Measurements from ENCODE around the gene KRT85.

The KRT85 gene

DNA sequence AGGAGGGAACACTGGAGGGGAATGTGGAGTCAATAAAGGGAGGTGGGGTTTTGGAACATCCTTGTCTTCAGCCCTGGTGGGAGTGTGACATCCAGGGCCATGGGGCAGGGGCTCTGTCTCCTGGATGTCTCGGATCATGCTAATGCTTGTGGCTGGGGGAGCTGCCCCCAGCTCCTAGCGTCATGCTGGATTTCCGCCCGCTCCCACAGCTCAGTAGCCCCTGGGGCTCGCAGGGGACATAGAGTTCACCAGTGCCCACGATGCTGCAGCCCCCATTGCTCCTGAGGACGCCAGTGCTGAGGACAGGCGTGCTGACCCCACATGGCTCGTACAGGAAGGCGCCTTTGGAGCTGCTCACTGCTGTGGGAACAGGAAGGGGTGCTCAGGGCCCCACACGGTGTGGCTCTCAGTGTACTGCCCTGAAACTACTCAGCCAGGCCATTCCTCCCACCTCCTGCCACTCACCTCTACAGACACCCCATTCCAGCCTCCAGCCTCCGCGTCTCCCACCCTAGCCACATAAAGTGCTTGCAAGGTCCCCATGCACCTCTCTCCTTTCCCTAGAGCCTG lies 27.6 kb upstream of the KRT85 start:
- no peak for DNase-seq

DNA sequence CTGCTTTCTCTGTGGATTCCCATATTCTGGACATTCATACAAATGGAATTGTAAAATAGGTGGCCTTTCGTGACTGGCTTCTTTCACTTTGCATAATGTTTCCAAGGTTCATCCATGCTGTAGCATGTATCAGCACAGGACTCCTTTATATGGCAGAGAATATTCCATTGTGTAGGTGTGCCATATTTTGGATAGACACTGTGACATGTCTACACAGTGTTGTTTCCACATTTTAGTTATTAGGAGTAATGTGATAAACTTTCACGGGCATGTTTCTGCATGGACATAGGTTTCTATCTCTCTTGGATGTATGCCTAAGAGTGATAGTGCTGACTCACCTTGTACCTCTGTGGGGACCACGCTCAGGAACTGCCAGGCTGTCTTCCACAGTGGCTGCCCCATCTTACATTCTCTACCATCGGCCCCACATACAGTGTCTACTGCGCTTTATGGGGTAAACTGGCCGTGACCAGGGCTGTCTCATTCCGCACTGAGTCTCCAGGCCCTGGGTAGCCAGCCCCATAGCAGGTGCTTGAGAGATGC lies 25.3 kb upstream of the KRT85 start:
- DNase-seq, result no peak

DNA sequence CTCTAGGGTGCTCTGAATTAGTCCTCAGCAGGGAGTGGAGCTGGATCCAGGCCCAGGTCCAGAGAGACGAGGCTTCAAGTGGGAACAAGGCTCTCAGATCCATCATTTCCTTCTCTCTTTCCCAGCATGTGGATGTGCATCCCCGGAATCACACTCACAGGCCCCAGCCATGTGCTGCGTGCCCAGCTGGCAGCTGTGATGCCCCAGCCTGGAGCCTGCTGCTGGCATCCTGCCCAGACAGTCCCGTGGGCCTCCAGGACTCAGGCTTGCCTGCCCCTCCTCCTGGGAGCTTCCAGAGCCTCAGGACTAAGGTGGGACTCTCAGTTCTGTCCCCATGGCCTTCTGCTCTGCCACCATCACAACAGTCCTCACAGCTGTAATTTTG lies 24.3 kb upstream of the KRT85 start:
- DNase-seq, result peak; percentile 60

DNA sequence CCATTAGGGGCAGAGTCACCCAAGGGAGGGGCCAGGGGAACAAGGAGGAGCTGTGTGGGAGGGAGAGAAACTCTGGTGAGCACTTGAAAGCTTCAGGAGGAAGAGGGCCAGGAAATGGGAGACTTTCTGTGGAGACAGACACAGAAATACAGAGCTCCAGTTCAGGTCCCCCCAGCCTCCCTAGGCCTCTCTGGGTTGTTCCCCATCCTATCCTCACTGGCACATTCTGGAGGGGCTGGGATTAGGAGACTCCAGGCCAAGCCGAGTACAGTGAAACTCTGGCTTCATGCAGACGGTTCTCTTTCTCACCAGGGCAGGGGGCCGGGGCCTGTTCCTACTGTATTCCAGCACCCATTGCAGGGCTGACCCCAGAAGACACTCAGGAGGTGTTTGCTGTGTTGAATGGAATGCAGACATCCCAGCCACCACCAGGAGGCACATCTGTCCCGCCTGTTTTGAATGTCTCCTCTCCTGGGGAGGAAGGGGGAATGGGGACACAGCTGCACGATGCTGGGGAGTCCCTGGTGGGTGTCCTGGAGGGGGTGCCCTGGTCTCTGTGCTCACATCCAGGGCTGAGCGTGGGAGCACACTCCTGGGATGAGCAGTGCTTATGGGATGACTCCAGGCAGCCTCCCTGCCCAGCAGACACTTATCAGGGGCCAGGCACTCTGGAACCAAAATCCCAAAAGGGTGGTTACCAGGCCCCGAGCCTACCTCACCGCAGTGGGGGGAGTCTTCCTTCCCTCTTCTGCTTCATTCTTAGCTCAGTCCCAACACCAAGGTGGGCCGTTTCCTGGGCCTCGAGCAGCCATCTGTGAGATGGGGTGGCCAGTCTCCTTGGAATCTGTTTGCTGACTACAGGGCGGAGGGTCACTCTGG lies 23.7 kb upstream of the KRT85 start:
- DNase-seq, result no peak

DNA sequence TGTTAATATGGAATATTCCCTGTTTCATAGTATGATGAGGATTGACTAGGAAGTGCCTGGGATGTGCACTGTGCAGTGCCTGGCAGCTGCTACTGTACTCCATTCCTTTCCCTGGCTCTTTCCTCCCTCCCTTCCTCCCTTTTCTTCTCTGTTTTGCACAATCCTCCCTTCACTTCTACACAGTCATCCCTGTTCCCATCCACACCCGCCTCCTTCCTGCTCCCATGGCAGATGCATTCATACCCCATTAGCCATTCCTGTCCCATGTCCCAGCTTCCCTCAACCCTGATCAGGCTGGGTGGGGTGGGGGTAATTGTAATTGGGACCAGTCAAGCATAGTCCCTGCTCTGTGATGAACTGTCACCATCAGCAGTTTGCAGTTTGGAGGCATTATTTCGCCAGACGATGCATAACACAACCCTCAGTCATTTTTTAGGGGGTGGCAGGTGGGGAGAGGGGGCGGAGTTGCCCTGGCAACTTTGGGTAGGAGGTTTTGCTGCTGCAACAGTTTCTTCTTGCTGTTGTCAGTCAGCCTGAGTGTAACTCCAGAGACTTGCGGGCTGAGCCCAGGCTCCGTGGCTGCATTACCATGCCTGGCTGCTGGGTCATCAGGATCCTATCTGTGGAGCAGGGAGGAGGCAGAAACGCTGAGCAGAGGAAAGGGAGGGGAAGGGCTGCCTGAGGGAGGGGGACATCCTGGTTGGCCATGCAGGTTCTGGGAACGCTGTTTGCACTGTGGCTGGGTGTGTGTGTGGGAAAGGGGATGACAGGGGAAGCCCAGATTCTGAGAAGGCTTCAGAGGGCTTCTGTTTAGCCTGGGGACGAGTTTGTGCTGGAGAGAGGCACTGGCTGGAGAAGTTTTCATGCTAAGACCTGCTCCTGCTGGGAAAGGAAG lies 22.3 kb upstream of the KRT85 start:
- no peak for DNase-seq

DNA sequence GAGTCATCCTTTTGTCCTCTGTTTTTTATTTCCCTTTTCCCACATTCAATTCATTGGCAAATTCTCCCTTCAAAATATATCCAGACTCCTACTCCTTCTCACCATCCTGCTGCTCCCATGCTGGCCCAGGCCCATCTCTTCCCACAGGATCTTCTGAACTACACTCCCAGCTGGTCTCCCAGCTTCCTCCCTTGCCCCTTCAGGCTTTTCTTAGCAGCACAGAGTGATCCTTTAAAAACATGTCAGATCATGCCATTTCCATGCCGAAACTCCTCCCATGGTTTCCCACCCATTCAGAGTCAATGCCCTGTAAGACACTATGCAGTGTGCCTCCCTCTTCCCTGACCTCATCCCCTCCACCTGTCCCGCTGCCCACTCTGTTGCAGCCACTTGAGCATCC lies 20.6 kb upstream of the KRT85 start:
- no peak for DNase-seq

DNA sequence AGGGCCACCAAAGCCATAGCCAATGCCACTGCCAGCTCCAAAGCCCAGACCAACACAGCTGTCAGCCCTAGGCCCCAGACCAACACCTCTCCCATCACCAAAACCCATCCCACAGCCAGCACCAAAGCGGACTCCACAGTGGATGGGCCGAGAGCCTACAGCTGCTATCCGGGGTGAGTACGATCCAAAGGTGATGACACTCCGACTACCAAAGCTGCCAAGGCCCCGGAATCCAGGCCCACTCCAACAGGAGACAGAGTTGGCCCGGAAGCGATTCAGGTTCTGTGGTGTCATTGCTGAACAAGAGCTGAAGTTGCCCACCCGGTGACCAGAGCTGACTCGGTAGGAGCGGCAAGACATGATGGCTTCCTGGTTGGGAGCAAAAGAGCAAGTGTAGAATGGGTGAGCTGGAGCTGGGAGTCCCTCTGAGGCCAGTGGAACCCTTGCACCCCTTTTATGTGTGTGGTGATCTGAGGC lies 18.0 kb upstream of the KRT85 start, which contains the start of gene KRT84:
KRT84 (minus strand) TSS at position 427 of the 477 bp plus-strand sequence; CDS start at position 360, 67 bp downstream.
- DNase-seq, result no peak

DNA sequence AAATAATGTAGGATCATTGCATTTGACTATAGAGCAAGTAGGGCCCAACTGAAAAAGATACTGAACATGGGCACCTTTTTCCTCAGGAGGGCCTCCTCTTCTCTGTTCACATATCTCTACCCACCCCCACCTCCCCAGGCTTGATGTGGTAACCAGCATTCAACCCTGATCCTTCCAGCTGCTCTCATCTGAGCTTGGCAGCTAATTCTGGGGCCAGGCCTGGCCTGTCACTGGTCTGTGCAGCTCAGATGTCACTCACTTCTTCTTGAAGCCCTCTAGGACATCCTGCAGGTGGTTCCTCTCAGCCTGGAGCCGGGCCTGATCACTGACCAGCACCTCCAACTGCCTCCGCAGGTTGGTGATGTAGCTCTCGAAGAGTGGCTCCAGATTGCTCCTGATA lies 16.1 kb upstream of the KRT85 start:
- DNase-seq, result no peak

DNA sequence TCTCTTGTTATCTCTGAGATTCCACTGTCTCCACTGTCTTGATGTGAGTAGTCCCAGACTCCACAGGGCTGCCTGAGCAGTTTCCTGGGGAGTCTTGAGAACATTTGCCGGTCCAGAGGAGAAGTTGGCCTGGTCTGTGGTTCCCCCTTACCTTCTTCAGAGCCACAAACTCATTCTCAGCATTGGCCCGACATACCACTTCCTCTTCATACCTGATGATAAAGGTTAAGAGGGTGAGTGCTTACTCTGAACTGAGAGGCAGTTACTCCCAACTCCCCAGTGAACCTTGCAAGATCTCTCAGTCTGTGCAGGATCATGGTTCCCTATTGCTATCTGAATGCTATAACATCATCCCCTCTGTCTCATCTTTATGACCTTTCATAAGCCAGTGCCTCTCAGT lies 15.6 kb upstream of the KRT85 start:
- DNase-seq, result no peak

DNA sequence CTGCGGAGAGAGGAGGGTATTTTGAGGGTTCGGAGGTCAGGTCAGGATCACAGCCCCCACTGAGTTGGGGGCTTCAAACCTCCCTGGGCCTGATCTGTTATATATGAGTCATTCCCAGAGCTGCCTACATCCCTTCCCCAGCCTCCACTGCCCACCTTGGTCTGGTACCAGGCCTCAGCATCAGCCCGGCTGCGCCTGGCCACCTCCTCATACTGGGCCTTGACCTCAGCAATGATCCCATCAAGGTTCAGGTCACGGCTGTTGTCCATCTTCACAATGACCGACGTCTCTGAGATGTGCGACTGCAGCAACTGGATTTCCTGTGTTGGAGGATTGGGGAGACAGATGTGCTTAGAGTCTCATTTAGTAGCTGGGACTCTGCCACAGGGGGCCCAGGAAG lies 13.9 kb upstream of the KRT85 start:
- DNase-seq, result no peak

DNA sequence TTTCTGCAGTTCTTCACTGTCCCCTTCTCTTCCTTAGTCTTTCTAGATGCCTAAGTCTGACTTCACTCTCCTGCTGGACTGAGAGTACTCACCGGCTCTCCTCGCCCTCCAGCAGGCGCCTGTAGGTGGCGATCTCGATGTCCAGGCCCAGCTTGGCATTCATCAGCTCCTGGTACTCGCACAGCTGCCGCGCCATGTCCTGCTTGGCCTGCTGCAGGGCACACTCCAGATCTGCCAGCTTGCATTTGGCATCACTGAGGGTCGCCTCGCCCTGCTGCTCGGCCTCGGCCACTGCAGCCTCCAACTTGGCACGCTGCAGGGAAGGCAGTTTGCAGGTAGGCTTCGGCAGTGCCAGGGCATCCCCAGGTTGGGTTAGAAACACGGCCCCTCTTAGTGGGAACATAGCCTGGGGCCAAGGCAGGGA lies 13.0 kb upstream of the KRT85 start:
- no peak for DNase-seq

DNA sequence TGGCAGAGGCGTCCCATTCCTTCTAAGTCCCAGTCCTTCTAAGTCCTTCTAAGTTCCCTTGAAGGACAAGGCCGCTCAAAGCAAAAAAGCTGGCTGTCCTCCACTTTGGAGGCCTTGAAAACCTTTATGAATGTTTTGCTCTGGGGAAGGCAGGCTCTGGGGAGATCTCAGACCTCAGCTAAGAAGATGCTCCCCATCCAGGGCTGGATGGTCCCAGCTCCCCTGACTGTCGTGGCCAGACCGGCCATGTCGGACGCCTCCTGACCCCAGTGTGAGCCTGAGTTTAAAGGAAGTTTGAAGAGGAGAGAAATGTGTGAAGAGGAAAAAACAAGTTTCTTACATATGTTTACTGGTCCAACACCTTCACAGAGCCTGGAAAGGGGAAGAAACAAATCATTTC lies 12.3 kb upstream of the KRT85 start:
- DNase-seq, result no peak

DNA sequence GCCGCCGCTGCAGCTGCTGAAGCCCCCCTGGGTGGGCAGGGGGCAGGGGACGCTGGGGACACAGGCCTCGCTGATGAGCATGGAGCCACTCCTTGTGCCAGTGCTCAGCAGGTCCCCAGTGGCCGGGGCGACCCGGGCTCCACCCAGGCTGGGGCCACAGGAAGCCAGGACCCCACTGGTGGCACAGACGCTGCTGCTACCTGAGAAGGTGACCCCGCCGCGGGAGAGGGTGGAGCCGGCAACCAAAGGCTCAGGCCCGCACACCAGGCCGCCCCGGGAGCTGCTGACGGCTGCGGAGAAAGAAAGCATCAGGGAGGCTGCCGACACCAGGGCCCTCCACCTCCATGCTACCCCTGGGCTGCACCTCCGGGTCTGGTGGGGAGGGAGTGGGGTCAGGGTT lies 10.8 kb upstream of the KRT85 start:
- DNase-seq, result no peak

DNA sequence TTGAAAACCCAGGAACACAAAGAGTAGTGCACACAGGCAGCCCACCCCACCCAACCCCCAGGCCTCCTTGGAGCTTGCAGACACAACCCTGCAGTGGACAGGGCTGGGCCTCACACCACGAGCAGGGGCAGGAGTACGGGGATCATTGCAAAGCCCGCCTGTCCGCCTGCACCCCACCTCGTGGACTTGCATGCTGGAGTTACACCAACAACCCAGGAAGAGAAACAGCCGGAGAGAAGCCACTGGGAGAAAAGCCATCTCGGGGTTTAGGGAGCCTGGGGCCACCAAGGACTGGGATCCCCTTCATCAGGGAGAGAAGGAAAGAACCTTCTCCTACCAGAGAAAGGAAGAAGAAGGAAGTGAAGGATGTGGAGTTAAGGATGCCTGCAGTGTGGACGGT lies 10.0 kb upstream of the KRT85 start:
- no peak for DNase-seq

DNA sequence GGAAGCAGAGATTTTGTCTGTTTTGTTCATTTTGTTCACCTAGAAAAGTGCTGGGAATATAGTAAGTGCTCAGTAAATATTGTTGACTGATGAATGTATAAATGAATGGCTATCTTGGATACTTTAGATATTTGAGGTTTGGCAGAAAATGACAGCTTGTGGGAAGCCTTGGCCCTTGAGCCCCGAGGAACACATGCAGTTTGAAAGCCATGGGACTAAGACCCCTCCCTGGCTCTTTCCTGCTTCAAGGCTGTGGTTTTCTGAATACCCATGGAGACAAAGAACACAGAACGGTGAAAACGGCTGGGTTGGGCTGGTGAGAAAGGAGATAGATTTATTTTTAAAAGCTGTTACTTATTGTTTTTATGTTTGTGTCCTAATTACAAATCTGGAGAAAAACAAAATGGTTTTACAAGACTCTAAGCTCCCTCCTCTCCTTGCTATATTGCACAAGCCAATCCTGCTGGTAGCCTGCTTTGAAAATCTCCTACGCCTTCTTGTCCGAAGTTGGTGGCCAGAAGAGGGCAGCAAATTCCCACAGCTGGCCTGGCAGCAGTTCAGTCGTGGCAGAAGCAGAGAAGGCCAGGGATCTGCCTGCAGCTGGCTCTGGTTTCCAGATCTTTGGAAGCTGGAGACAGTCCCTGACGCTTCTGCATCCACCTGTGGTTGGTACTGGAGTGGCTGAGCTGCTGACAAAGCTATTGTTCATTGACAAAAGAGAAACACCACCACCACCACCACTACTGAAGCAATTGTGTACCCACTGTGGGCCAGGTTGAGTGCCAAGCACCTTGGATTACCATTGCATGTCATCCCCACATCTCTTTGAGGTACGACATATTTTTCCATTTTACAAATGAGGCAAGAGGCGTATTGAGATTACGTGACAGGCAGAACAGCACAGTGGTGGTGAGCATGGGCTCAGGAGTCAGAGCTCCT lies 5.2 kb upstream of the KRT85 start:
- peak; percentile 64 for DNase-seq

DNA sequence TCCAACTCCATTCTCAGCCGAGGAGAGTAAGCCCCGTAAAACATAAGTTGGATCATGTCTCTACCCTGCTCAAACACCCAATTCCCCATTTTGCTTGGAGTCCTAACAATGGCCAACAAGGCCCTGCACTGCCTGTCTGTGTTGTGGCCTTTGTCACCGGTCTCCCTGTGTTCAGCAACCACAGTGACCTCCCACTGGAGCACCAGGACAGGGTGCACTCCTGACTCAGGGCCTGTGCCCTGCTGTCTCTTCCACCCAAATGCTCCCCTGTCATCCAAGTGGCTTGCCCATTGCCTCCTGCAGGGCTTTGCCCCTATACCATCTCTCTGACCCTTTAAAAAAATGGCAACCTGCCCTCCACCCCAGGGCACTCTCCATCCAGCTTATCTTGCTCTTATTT lies 4.4 kb upstream of the KRT85 start:
- DNase-seq, result no peak

DNA sequence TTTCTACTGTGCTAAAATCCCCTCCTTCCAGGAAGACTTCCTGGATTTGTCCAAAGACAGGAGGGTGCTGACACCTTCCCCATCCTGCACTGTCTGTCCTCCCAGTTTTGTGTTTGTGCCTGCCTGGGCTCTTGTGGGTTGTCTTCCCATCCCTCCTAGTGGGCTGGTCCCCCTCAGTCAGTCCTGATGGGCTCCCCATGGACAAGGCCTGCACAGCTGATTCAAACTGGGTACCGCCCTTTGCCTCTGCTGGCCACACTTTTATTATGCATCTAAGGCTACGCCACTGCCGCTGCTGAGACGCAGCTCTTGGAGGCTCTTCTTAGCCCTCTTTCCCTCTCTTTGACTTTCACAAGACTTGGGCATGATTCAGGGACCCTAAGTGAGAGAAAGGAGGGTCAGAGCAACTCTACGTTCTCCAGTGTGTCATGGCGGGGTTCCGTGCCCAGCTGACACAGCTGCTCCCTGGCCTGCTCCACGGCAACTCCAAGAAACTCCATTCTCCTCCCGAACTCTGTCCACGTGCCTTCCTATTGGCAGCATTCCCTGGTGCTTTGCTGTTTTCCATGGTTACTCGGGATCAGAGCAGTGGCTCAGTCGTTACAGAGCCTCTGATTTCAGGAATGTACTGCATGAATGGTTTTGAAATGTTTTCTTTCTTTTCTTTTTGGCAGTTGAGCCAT lies 3.8 kb upstream of the KRT85 start:
- no peak for DNase-seq

DNA sequence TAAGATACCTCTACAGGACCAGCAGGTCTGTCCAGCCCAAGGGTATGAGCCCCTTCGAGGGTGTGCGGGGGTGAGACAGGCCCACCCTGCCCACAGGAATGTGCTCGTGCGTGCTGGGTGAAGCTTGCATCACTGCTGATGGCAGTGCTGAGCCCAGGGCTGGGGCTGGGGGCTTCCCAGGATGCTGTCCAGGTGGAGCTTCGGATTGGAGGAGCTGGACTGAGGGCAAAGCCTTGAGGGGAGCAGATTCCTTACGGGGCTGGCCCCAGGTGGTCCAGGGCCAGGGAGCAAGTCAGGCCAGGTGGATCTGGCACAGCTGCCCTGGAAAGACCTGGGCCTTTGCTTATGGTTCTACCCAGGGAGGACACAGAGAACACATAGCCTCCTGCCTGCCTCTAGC lies 2.5 kb upstream of the KRT85 start:
- no peak for DNase-seq

DNA sequence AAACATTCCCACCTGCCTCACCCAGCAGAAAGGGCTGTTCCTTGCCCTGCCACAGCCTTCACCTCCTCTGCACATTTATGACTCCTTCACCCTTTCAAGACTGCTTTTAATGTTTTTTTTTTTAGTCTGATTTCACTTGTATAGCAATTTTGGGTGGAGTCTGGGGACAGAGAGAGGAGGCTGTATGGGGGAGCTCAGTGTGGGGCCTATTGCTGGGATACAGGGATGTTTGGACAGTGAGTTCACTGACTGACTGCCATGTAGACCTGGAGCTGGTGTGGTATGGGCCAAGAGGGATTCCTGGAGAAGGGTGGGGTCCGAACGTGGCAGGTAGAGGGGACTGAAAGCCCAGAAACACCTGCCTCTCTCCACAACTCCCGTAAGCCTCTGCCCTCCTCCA lies 1.9 kb upstream of the KRT85 start:
- no peak for DNase-seq

DNA sequence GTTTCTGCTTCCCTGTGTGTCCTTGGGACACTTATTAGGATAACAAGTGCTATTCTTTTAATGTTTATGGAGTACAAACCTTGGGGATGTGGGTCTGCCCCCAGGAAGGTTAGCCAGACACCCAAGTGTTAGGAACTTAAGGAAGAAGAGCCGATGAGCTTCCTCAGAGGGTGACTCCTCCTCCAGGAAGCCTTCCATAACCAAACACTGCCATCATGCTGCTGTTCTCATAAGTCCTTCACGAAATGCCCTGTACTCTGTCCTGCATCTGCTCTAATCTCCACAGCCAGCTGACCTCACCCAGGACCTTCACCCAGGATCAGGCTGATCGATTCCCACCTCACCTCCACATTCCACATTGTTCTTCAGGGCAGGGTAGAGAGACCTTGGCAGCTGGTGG lies 1.2 kb upstream of the KRT85 start:
- no peak for DNase-seq

DNA sequence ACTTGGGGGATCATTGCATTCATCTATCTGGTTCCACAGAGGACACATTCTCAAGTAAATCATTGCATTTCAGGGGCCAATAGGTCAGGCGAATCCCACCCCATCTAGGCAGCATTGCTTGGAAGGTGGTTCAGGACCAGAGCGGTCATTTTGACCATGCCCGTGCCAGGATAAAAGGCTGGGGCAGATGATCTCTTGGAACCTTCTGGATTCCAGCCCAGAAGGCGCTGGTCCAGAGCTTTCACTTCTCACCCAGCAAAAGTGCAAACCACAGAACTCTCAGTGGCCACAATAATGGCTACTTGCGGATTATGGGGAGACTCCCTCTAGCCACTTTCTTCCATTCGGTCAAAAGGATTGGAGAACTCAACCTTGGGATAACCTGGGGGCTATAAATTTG lies 595 bp upstream of the KRT85 start:
- DNase-seq, result no peak
